Measurements from ENCODE around the gene PHF21A. TPM values are rescaled to one million over a fixed set of nuclear protein-coding genes. Genes with fewer than 3 reads are reported as not detected.

PHF21A gene
- total RNA-seq, 1 experiment from 2014 or later: 6.4 TPM

- DNase-seq (ENCODE audit: low read depth in 1 of 2, low spot score in 2 of 2): no peak
- no peaks in the 10 kb centered on the region for H3K9me3 ChIP-seq (replicated peaks)
- no peaks in the 10 kb centered on the region for H3K27me3 ChIP-seq (replicated peaks)
- H3K27ac ChIP-seq: no peak overlapping the region
- peaks cover 6% of the 10 kb centered on the region for H3K36me3 ChIP-seq
- no peak overlapping the region for H3K4me3 ChIP-seq
- no peaks in the 10 kb centered on the region for H3K4me1 ChIP-seq (replicated peaks)
Observed at GRCh38 chr11:45961751-45962240, 159.5 kb downstream of the PHF21A start.

- H3K4me3 ChIP-seq: no peak overlapping the region
- H3K4me1 ChIP-seq (replicated peaks): no peaks in the 10 kb centered on the region
- H3K27ac ChIP-seq: no peak overlapping the region
- H3K9me3 ChIP-seq (replicated peaks): no peaks in the 10 kb centered on the region
- H3K36me3 ChIP-seq: peaks cover 6% of the 10 kb centered on the region
- no peaks in the 10 kb centered on the region for H3K27me3 ChIP-seq (replicated peaks)
- no peak for DNase-seq (ENCODE audit: low read depth in 1 of 2, low spot score in 2 of 2)
Observed at GRCh38 chr11:45960387-45961095, 160.7 kb downstream of the PHF21A start.

GRCh38 chr11:45959851-45960250 lies 161.4 kb downstream of the PHF21A start:
- Histone ChIP-seq H3K9me3 (replicated peaks) (no peaks in the 10 kb centered on the region), H3K27ac (no peak overlapping the region), H3K4me3 (no peak overlapping the region), H3K4me1 (replicated peaks) (no peaks in the 10 kb centered on the region), H3K27me3 (replicated peaks) (no peaks in the 10 kb centered on the region), H3K36me3 (peaks cover 3% of the 10 kb centered on the region; the same call in 1 of the 2 replicates)
- no peak for DNase-seq (ENCODE audit: low read depth in 1 of 2, low spot score in 2 of 2)

- Histone ChIP-seq H3K9me3 (replicated peaks) (no peaks in the 10 kb centered on the region), H3K4me3 (no peak overlapping the region), H3K27ac (no peak overlapping the region), H3K4me1 (replicated peaks) (no peaks in the 10 kb centered on the region), H3K27me3 (replicated peaks) (no peaks in the 10 kb centered on the region), H3K36me3 (peaks cover 27% of the 10 kb centered on the region; the same call in 1 of the 2 replicates)
- DNase-seq (ENCODE audit: low read depth in 1 of 2, low spot score in 2 of 2): no peak
Observed at GRCh38 chr11:45949992-45950407, 171.3 kb downstream of the PHF21A start.

- no peaks in the 10 kb centered on the region for H3K4me1 ChIP-seq (replicated peaks)
- peaks cover 27% of the 10 kb centered on the region; the same call in 1 of the 2 replicates for H3K36me3 ChIP-seq
- H3K27me3 ChIP-seq (replicated peaks): no peaks in the 10 kb centered on the region
- no peak overlapping the region for H3K4me3 ChIP-seq
- no peaks in the 10 kb centered on the region for H3K9me3 ChIP-seq (replicated peaks)
- no peak overlapping the region for H3K27ac ChIP-seq
- DNase-seq (ENCODE audit: low read depth in 1 of 2, low spot score in 2 of 2): no peak
Observed at GRCh38 chr11:45948356-45948755, 172.9 kb downstream of the PHF21A start.

- DNase-seq (ENCODE audit: low read depth in 1 of 2, low spot score in 2 of 2): no peak
- Histone ChIP-seq H3K9me3 (replicated peaks) (no peaks in the 10 kb centered on the region), H3K27ac (no peak overlapping the region), H3K4me1 (replicated peaks) (no peaks in the 10 kb centered on the region), H3K27me3 (replicated peaks) (no peaks in the 10 kb centered on the region), H3K4me3 (no peak overlapping the region), H3K36me3 (peaks cover 27% of the 10 kb centered on the region; the same call in 1 of the 2 replicates)
Observed at GRCh38 chr11:45947885-45948284, 173.4 kb downstream of the PHF21A start.

- DNase-seq (ENCODE audit: low read depth in 1 of 2, low spot score in 2 of 2): no peak
- Histone ChIP-seq H3K36me3 (peaks cover 27% of the 10 kb centered on the region; the same call in 1 of the 2 replicates), H3K4me3 (no peak overlapping the region), H3K9me3 (replicated peaks) (no peaks in the 10 kb centered on the region), H3K4me1 (replicated peaks) (no peaks in the 10 kb centered on the region), H3K27ac (no peak overlapping the region), H3K27me3 (replicated peaks) (no peaks in the 10 kb centered on the region)
Observed at GRCh38 chr11:45945397-45945999, 175.8 kb downstream of the PHF21A start.

- H3K4me1 ChIP-seq (replicated peaks): no peaks in the 10 kb centered on the region
- H3K9me3 ChIP-seq (replicated peaks): no peaks in the 10 kb centered on the region
- peaks cover 13% of the 10 kb centered on the region; the same call in 1 of the 2 replicates for H3K36me3 ChIP-seq
- H3K4me3 ChIP-seq: no peak overlapping the region
- DNase-seq (ENCODE audit: low read depth in 1 of 2, low spot score in 2 of 2): no peak
- H3K27me3 ChIP-seq (replicated peaks): no peaks in the 10 kb centered on the region
- no peak overlapping the region for H3K27ac ChIP-seq
Observed at GRCh38 chr11:45942381-45942780, 178.9 kb downstream of the PHF21A start.

- no peaks in the 10 kb centered on the region for H3K9me3 ChIP-seq (replicated peaks)
- peaks cover 7% of the 10 kb centered on the region; the same call in 1 of the 2 replicates for H3K36me3 ChIP-seq
- no peak overlapping the region for H3K4me3 ChIP-seq
- no peak for DNase-seq (ENCODE audit: low read depth in 1 of 2, low spot score in 2 of 2)
- no peaks in the 10 kb centered on the region for H3K27me3 ChIP-seq (replicated peaks)
- H3K4me1 ChIP-seq (replicated peaks): no peaks in the 10 kb centered on the region
- H3K27ac ChIP-seq: no peak overlapping the region
Observed at GRCh38 chr11:45941285-45941684, 180.0 kb downstream of the PHF21A start.

GRCh38 chr11:45939836-45940235 lies 181.4 kb downstream of the PHF21A start:
- no peaks in the 10 kb centered on the region for H3K4me1 ChIP-seq (replicated peaks)
- H3K36me3 ChIP-seq: peaks cover 10% of the 10 kb centered on the region; the same call in 1 of the 2 replicates
- H3K9me3 ChIP-seq (replicated peaks): no peaks in the 10 kb centered on the region
- no peak overlapping the region for H3K4me3 ChIP-seq
- DNase-seq (ENCODE audit: low read depth in 1 of 2, low spot score in 2 of 2): no peak
- no peaks in the 10 kb centered on the region for H3K27me3 ChIP-seq (replicated peaks)
- no peak overlapping the region for H3K27ac ChIP-seq

GRCh38 chr11:45937916-45938315 lies 183.3 kb downstream of the PHF21A start:
- DNase-seq (ENCODE audit: low read depth in 1 of 2, low spot score in 2 of 2): no peak
- no peaks in the 10 kb centered on the region for H3K4me1 ChIP-seq (replicated peaks)
- no peak overlapping the region for H3K4me3 ChIP-seq
- H3K9me3 ChIP-seq (replicated peaks): no peaks in the 10 kb centered on the region
- H3K27ac ChIP-seq: no peak overlapping the region
- H3K36me3 ChIP-seq: peaks cover 16% of the 10 kb centered on the region; the same call in 1 of the 2 replicates
- no peaks in the 10 kb centered on the region for H3K27me3 ChIP-seq (replicated peaks)

- Histone ChIP-seq H3K27me3 (replicated peaks) (no peaks in the 10 kb centered on the region), H3K36me3 (peaks cover 22% of the 10 kb centered on the region; the same call in 1 of the 2 replicates), H3K4me3 (no peak overlapping the region), H3K27ac (no peak overlapping the region), H3K4me1 (replicated peaks) (no peaks in the 10 kb centered on the region), H3K9me3 (replicated peaks) (no peaks in the 10 kb centered on the region)
- no peak for DNase-seq (ENCODE audit: low read depth in 1 of 2, low spot score in 2 of 2)
Observed at GRCh38 chr11:45936511-45937054, 184.7 kb downstream of the PHF21A start.

- Histone ChIP-seq H3K9me3 (replicated peaks) (no peaks in the 10 kb centered on the region), H3K36me3 (peaks cover 23% of the 10 kb centered on the region; the same call in 1 of the 2 replicates), H3K27ac (no peak overlapping the region), H3K27me3 (replicated peaks) (no peaks in the 10 kb centered on the region), H3K4me3 (no peak overlapping the region), H3K4me1 (replicated peaks) (no peaks in the 10 kb centered on the region)
- DNase-seq (ENCODE audit: low read depth in 1 of 2, low spot score in 2 of 2): no peak
Observed at GRCh38 chr11:45935349-45936064, 185.7 kb downstream of the PHF21A start.
